ENCODE measurements around the gene ZNF154. TPM values are rescaled to one million over a fixed set of nuclear protein-coding genes. Genes with fewer than 3 reads are reported as not detected.
"Not testable (repeated sequence)": the region's sequence is repeated elsewhere in the genome, so short reads cannot be mapped to it uniquely, and the experiment has no call there.

The ZNF154 gene
- polyA plus RNA-seq (2012; ENCODE audit: insufficient read depth, insufficient read length), result 0.15 TPM

DNA sequence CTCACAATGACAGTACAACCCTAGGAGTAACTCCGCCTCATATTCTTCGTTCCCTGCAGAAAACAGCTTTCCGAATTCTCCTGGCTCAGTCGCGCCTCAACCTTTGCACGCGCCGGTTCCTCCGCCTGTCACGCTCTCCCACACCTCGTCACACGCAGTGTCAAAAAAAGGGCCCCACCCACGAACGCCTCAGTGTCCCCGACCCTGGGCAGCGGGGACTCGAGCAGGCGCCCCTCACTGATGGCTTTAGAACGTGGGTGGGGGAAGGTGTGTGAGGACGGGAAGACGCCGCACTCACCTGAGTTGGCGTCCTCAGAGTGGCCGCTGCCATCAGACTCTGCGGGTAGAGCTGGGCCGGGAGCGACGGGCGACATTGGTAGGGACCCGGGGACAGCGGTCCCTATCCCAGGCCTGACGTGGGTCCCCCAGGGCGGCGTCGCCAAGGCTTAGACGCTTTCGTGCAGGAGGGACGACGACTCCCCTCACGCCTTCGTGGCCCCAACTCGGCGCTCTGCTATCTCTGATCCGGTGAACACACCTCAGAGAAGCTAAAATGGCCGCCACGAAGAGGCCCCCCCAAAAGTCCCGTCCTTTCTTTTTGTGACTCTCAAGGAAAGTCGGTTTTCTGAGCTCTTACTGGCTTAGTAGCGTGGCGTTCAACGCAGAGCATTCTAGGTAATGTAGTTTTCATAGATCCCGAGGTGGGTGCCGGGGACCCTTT, at the start of gene ZNF154:
Gene ZNF154, minus strand, starts transcription at position 564 of the 721 bp plus-strand sequence. Its CDS starts 233 bp downstream, at position 331.
- DNase-seq (ENCODE audit: low read depth, low spot score), result no peak
- H3K4me3 ChIP-seq (ENCODE audit: low read length), result no peak within 1 kb of the TSS

DNA sequence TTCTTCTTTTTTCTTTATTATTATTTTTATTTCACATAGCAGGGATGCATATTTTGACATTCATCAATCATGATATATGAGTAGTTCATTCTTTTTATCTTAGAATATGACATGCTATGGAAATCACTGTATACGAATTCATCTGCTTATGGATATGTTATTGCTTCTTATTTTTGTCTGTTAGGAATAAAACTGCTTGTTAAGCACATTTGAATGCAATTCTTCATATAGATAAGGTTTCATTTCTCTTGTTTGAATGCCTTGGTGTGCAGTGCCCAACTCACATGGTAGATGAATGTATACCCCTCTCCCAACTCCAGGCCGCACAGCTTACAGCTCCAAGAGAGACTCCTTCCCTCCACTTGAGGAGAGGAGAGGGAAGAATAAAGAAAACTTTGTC, 48.9 kb upstream of the ZNF154 start:
- H3K4me3 ChIP-seq (ENCODE audit: low read length), result no peak overlapping the region
- no peak for DNase-seq (ENCODE audit: low read depth, low spot score)

DNA sequence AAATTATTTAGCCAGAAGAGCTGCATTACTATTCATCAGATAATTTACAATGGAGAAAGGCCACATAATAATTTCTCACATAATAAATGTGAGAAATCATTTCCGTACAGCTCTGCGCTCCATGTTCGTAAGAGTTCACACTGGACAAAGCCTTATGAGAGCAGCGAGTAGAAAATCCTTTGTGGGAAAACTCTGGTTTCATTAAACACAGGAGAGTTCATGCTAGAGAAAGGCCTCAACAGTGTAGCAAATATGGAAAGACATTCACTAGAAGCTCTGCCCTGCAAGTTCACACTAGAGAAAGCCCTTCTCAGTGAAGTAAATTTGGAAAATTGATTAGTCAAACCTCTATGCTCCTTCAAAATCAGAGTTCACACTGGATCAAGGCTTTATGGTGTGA, 46.0 kb upstream of the ZNF154 start:
- no peak overlapping the region for H3K4me3 ChIP-seq (ENCODE audit: low read length)
- DNase-seq (ENCODE audit: low read depth, low spot score), result no peak

DNA sequence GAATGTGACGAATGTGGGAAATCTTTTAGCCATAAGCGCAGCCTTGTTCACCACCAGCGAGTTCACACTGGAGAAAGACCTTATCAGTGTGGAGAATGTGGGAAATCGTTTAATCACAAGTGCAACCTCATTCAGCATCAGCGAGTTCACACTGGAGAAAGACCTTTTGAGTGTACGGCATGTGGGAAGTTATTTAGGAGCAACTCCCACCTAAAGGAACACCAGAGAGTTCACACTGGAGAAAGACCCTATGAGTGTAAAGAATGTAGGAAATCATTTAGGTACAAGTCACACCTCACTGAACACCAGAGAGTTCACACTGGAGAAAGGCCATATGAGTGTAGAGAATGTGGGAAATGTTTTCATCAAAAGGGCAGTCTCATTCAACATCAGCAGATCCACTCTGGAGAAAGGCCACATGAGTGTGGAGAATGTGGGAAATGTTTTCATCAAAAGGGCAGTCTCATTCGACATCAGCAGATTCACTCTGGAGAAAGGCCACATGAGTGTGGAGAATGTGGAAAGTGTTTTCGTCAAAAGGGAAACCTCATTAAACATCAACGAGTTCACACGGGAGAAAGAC, 45.2 kb upstream of the ZNF154 start:
- H3K4me3 ChIP-seq (ENCODE audit: low read length), result no peak overlapping the region
- no peak for DNase-seq (ENCODE audit: low read depth, low spot score)

DNA sequence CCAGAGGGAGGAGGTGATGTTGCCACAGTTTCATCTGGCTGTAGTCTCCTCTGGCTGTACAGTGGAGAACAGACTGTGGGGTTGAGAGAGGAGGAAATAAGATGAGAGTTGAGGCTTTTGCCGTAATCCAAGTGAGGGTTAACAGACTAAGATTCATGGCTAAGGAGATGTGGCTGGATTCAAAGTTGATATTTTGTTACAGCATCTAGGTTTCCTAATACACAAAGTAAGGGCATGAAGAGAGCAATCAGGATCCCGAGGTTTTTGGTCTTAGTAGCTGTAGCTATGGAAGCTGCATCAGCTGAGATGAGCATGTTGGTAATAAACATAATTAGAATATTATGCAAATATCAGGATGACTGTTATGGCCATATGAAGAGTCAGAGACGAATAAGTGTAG, 39.0 kb upstream of the ZNF154 start:
- H3K4me3 ChIP-seq (ENCODE audit: low read length), result peak overlapping the region; percentile 91
- DNase-seq (ENCODE audit: low read depth, low spot score), result no peak

DNA sequence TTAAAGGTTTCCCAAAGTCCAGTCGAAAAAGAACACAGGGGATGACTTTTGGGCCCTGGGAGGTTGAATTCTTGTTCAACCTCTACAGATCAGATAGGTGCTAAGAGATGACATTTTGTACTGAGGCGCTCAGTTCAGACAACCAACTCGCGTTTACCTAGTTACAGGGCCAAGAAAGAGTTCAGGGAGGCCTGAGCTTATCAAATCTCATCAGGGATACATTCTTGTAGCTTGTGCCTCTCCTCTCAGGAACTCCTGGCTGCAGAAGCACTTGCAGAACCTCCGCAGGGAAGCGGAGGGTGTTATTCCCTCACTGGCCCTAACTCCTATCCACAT, 38.4 kb upstream of the ZNF154 start:
- H3K4me3 ChIP-seq (ENCODE audit: low read length), result peak overlapping the region; percentile 91

DNA sequence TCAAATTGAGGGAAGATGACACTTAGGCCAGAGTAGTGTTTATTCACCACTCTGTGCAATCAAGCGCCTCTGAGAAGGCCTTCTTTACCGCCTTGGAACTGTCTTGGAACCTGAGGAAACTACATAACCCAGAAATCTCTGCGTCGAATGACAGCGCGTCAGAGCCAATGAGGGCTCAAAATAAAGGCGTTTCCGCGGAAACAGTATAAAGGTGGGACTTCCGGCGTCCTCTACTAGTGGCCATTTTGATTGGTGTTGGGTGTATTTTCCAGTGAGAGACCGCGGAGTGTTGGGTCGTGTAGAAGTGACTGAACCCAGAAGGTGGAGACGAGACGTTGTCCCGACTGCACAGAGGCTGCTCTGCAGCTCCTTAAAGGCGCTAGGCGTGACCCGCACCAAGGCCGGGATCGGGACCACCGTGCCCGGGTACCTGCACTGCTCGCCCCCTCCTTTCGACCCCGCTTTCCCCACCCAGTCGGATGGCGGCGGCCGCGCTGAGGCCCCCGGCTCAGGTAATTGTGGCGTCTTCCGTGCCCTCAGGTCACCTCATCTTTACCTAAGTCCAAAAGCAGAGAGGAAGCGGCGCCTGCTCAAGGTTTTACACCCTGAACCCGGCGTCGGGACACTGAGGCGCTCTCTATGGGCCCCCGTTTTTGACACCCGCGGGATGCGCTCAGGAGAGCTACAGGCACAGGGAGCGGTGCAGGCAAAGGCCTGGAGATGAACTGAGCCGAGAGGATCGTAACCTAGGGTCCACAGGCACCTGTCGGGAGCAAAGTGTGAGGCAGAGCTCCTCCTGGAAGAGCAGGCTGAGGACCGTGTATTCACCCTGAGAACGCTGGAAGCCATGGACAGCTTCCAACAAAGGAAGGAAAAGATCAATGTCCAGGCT, 37.8 kb upstream of the ZNF154 start, which contains the start of gene ZNF776:
Gene ZNF776, plus strand, starts transcription at position 236 of the 892 bp plus-strand sequence. Its CDS starts 244 bp downstream, at position 480.
- DNase-seq (ENCODE audit: low read depth, low spot score), result peak; percentile 94
- H3K4me3 ChIP-seq (ENCODE audit: low read length), result peak within 1 kb of the TSS; percentile 91

More for the DNA sequence above, 38.4 kb upstream of the ZNF154 start:
- no peak for DNase-seq (ENCODE audit: low read depth, low spot score)

DNA sequence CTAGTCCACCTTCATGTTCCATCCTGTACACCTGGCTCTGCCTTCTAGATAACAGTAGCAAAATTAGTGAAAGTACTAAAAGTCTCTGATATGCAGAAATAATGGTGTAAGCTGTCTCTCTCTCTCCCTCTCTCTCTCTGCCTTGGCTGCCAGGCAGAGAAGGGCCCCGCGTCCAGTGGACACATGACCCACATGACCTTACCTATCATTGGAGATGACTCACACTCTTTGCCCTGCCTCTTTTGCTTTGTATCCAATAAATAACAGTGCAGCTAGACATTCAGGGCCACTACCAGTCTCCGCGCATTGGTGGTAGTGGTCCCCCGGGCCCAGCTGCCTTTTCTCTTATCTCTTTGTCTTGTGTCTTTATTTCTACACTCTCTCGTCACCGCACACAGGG, 29.8 kb upstream of the ZNF154 start:
- DNase-seq (ENCODE audit: low read depth, low spot score), result not testable (repeated sequence)

DNA sequence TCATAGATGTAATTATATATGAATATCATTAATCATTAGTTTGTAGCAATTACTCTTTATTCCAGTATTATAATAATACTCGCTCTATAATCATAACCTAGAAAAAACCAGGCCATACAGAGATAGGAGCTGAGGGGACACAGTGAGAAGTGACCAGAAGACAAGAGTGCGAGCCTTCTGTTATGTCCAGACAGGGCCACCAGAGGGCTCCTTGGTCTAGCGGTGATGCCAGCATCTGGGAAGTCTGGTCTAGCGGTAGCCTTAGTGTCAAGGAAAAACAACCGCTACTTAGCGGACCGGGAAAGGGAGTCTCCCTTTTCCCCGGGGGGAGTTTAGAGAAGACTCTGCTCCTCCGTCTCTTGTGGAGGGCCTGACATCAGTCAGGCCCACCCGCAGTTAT, 29.3 kb upstream of the ZNF154 start:
- H3K4me3 ChIP-seq (ENCODE audit: low read length); DNase-seq (ENCODE audit: low read depth, low spot score): not testable (repeated sequence)

More for the DNA sequence above, 29.8 kb upstream of the ZNF154 start:
- H3K4me3 ChIP-seq (ENCODE audit: low read length), result not testable (repeated sequence)

DNA sequence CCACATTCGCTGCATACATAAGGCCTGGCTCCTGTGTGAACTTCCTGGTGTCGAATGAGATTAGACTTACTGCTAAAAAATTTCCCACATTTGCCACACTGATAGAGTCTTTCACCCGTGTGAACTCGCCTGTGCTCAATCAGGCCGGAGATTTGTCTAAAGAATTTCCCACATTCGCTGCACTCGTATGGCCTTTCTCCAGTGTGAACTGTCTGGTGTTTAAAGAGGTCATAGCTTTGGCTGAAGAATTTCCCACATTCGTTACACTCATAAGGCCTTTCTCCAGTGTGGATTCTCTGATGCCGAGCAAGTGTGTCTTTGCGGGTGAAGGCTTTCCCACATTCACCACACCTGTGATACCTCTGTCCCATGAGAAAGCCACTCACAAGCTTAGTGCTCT, 11.9 kb upstream of the ZNF154 start:
- no peak overlapping the region for H3K4me3 ChIP-seq (ENCODE audit: low read length)
- DNase-seq (ENCODE audit: low read depth, low spot score), result no peak

DNA sequence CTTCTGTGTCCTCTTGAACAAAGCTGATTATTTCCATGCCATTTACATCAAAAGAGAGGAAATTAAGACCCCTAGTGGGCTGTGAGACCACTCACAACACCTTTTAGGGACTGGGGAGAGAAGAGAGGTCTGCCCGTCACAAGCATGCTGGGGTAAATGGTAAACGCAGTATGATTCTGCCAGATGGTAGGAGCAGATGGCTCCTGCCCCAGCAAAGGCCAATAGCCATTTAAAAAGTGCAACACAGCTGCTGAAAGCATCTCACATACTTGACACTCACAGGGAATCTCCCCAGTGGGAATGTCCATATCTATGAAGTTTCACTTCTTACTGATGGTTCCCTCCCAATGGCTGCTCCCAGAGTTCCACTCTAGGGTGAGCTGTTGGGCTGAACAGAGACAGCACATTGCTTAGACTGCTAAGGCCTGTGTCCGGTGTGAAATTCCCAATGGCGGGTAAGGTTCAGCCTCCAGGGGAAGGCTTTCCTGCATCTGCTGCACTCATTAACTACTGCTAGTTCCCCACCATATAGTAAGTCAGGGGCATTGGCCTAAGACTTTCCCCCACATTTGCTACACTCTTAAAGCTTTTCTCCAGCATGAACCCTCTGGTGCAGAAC, 11.0 kb upstream of the ZNF154 start:
- no peak overlapping the region for H3K4me3 ChIP-seq (ENCODE audit: low read length)
- DNase-seq (ENCODE audit: low read depth, low spot score), result no peak

DNA sequence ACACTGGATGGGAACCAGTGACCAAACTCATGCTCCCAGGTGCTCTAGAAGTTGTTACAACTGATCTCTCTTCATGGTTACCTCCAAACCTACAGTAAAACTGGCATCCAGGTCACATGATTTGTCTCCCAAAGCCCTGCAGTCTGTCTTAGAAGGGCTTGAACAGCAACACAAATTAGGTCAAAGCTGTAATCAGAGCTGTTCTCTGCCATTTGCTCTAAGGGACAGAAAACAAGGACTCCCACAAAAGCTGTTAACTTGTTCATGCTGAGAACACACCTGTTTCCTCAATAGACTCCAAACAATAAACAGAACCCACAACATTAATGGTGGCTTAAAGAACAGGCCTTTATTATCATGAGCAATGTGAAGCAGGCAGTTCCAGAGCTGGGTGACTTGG, 10.4 kb upstream of the ZNF154 start:
- no peak for DNase-seq (ENCODE audit: low read depth, low spot score)
- H3K4me3 ChIP-seq (ENCODE audit: low read length), result no peak overlapping the region

DNA sequence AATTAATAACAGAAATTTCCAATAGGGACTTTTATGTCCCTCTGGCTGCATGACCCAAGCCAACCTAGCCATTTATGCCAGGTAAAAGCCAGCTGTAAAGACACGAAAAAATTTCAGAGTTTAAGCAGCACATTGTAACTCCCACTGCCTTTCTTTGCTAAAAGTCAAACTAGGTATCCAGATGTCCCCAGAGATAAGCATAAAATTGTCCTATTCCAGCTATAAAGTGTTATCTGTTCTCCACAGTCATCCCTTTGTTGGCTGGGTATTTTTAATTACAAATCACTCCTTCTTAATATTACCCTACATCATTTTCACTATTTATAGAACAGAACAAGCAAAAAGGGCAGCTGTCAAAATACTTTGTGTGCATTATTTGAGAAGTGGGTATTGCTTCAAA, 3.2 kb upstream of the ZNF154 start:
- H3K4me3 ChIP-seq (ENCODE audit: low read length), result no peak overlapping the region
- DNase-seq (ENCODE audit: low read depth, low spot score), result no peak

DNA sequence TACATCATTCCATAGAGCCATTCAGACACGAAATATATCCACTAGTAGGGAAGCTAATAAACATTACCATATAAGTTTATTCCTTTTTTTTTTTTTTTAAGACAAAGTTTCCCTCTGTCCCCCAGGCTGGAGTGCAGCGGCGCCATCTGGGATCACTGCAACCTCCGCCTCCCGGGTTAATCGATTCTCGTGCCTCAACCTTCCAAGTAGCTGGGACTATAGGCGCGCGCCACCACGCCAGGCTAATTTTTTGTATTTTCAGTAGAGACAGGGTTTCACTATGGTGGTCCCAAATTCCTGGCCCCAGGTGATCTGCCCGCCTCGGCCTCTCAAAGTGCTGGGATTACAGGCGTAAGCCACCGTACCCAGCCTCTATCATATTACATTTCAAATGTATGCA, 612 bp upstream of the ZNF154 start:
- no peak overlapping the region for H3K4me3 ChIP-seq (ENCODE audit: low read length)
- DNase-seq (ENCODE audit: low read depth, low spot score), result no peak

DNA sequence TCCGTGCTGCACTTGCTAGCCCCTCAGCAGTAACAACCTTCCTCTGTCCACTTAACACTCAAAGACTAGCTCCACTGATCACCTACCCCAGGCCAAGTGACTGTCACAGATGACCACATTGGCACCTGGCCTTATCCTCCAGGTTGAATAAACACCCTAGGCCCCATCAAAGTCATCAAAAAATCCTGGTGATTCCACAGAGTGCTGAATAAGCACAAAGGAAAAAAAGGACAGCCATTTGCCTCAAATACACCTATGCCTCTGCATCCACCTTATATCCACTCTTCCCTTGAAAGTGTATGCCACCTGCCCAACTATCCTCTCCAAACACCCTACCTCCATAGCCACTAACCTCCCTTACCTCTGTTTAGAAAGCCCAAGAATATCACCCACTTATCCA, 2.7 kb downstream of the ZNF154 start:
- no peak for DNase-seq (ENCODE audit: low read depth, low spot score)

DNA sequence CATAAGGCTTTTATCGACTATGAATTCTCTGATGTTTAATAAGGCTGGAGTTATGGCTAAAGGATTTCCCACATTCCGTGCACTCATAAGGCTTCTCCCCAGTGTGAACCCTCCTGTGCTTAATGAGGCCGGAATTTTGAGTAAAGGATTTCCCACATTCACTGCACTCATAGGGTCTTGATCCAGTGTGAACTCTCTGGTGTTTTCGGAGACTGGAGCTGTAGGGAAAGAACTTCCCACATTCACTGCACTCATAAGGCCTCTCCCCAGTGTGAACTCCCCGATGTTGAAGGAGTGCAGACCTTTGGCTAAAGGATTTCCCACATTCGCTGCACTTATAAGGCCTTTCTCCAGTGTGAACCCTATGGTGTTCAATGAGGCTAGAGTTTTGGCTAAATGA, 7.4 kb downstream of the ZNF154 start:
- no peak overlapping the region for H3K4me3 ChIP-seq (ENCODE audit: low read length)
- DNase-seq (ENCODE audit: low read depth, low spot score), result no peak

More for the DNA sequence above, 2.7 kb downstream of the ZNF154 start:
- no peak overlapping the region for H3K4me3 ChIP-seq (ENCODE audit: low read length)

DNA sequence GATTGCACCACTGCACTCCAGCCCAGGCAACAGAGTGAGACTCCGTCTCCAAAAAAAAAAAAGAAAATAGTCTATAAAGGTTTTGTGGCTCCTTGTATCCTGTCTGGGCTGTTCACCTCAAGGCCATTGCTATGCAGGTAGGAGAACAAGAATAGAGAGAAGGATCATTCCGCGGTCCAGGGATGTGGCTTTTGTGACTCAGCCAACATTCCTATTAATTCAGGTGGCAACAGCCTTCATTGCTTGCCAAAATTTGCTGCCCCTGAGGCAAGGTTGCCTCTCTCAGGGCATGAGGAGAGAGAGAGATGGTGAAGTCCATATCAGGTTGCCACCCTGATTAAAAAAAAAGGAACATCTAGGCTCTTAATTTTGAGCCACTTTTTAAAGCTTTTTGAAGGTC, 19.3 kb downstream of the ZNF154 start:
- no peak overlapping the region for H3K4me3 ChIP-seq (ENCODE audit: low read length)
- DNase-seq (ENCODE audit: low read depth, low spot score), result no peak

DNA sequence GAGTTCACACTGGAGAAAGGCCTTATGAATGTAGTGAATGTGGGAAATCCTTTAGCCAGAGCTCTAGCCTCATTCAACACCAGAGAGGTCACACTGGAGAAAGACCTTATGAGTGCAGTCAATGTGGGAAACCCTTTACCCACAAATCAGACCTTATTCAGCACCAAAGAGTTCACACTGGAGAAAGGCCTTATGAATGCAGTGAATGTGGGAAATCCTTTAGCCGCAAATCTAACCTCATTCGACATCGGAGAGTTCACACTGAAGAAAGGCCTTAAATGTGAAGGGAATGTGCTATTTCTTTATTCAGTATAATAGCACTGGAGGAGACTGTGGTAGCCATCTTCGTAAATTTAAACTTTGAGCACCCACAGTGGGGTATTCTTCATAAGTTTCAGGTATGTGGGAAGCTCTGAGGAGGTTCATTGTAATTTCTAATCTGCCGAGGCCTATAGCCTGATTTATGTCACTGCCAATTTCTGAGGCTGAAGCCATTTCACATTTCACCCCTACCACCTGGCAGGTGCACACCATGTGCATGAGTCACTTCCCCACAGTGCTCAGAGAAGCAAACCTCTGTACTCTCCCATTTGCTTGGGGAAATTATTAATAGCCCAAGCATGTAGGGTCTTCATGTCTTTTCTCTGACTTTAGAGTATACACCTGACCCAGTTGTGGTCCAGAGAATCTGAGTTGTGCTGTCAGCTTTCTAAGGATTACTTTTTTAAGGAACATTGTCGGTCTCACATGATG, 20.8 kb downstream of the ZNF154 start:
- no peak overlapping the region for H3K4me3 ChIP-seq (ENCODE audit: low read length)
- no peak for DNase-seq (ENCODE audit: low read depth, low spot score)
